SKM-1 (cell line): ENCODE measurements around the gene DDX5.

ENCODE experiments used
- DNase-seq: peaks from one replicate; lab custom pipeline; 2025; ENCODE audit not compliant: unreplicated experiment; lab: John Stamatoyannopoulos, UW

DDX5 gene

DNA sequence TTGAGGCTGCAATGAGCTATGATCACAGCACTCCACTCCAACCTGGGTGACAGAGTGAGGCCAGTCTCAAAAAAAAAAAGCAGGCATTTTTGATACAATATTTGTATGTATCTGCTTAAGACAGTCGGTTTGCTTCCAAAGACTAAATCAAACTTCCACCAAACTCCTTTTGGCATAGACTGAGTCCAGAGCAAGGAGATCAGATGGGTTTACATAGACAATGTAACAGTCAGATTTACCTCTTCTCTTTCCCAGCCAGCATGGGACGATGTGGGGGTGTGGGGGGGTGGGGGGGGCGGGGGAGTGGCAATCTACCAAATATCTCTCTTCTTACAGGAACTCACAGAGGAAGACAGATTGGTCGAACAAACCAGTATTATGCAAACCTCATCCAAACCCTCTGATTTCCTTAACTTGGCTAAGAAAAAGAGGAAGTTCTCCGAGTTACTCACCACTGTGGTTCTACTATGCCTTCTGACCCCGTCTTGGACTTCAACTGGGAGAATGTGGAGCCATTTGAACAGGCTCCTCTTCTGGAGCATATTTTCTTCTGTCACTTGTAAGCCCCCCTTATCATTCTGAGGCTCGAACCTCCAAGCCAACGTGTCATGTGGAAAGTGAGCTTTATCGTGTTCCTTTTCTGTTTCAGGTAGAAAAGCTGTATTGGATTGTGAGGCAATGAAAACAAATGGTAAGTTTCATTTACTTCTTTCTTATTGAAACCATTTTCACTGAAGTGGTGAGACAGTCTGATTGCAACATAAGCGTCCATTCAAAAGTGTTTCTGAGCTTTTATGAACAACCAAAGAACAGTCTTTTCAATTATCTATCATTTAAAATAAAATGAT, 57.2 kb downstream of the DDX5 start, which contains the start of gene MILR1:
TSS of gene MILR1 (plus strand) at position 451 of the 848 bp plus-strand sequence. CDS start at position 505, 54 bp downstream.
- DNase-seq: peak; percentile 99
